Measurements from ENCODE around the gene HERC5. TPM values are rescaled to one million over a fixed set of nuclear protein-coding genes. Genes with fewer than 3 reads are reported as not detected.

HERC5 gene
- total RNA-seq, 1 donor from 2014 or later = 23.0 TPM

DNA sequence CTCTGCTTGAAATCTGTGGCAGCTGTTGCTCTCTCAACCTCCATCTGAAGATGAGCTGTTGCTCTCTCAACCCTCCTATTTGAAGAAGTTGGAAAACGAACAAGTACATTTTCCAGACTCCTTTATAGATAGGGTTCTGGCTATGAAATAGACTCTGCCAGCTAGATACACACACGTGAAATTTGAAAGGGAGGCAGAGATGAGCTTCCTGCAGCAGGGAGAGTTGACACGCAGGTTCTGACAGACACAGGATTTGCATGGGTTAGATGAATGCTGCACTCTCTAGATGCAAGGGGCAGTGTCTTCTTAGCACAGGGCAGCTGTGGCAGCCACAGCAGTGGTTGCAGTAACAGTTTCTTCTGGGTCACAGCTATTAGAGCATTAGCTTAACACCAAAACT, 74.6 kb downstream of the HERC5 start:
- FAIRE-seq = no peak
- no peak for DNase-seq (ENCODE audit: low read depth)
- H3K4me3 Mint-ChIP-seq (ENCODE audit: unreplicated experiment) = no peak overlapping the region
- Histone ChIP-seq H4K20me1 (ENCODE audit: insufficient read depth, low read length) (no peaks in the 10 kb centered on the region), H3K27ac (ENCODE audit: low read depth, low read length) (peak overlapping the region; percentile 10), H3K9ac (ENCODE audit: low read length) (peak overlapping the region; percentile 17), H3K9me3 (ENCODE audit: insufficient read depth, low read depth, low read length) (no peaks in the 10 kb centered on the region), H3K4me2 (ENCODE audit: low read length) (peak overlapping the region; percentile 57), H2AFZ (ENCODE audit: low read depth, low read length) (peak overlapping the region; percentile 2), H3K4me1 (ENCODE audit: insufficient read depth, low read length) (peaks cover 17% of the 10 kb centered on the region), H3K79me2 (ENCODE audit: insufficient read depth, low read length) (peaks cover 5% of the 10 kb centered on the region), H3K4me3 (ENCODE audit: insufficient read depth, low read depth, low read length) (peak overlapping the region; percentile 3), H3K27me3 (ENCODE audit: insufficient read depth, low read length) (no peaks in the 10 kb centered on the region), H3K36me3 (ENCODE audit: insufficient read depth, low read length) (no peaks in the 10 kb centered on the region)
- H3K36me3 Mint-ChIP-seq (ENCODE audit: low read depth, unreplicated experiment) = no peaks in the 10 kb centered on the region
- no peaks in the 10 kb centered on the region for H3K27me3 Mint-ChIP-seq (ENCODE audit: low read depth, unreplicated experiment)
- H3K27ac Mint-ChIP-seq (ENCODE audit: unreplicated experiment) = no peak overlapping the region
- peaks cover 10% of the 10 kb centered on the region for H3K4me1 Mint-ChIP-seq (ENCODE audit: low read depth, unreplicated experiment)
- no peaks in the 10 kb centered on the region for H3K9me3 Mint-ChIP-seq (ENCODE audit: unreplicated experiment)
- TF ChIP-seq, protein P1, sequence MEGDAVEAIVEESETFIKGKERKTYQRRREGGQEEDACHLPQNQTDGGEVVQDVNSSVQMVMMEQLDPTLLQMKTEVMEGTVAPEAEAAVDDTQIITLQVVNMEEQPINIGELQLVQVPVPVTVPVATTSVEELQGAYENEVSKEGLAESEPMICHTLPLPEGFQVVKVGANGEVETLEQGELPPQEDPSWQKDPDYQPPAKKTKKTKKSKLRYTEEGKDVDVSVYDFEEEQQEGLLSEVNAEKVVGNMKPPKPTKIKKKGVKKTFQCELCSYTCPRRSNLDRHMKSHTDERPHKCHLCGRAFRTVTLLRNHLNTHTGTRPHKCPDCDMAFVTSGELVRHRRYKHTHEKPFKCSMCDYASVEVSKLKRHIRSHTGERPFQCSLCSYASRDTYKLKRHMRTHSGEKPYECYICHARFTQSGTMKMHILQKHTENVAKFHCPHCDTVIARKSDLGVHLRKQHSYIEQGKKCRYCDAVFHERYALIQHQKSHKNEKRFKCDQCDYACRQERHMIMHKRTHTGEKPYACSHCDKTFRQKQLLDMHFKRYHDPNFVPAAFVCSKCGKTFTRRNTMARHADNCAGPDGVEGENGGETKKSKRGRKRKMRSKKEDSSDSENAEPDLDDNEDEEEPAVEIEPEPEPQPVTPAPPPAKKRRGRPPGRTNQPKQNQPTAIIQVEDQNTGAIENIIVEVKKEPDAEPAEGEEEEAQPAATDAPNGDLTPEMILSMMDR (IDR thresholded peaks at IDR 0.05; ENCODE audit: insufficient read depth, low read depth, low read length) = no peak
- no peak for TF ChIP-seq EZH2 (IDR thresholded peaks at IDR 0.05; ENCODE audit: insufficient read depth, low read length)

DNA sequence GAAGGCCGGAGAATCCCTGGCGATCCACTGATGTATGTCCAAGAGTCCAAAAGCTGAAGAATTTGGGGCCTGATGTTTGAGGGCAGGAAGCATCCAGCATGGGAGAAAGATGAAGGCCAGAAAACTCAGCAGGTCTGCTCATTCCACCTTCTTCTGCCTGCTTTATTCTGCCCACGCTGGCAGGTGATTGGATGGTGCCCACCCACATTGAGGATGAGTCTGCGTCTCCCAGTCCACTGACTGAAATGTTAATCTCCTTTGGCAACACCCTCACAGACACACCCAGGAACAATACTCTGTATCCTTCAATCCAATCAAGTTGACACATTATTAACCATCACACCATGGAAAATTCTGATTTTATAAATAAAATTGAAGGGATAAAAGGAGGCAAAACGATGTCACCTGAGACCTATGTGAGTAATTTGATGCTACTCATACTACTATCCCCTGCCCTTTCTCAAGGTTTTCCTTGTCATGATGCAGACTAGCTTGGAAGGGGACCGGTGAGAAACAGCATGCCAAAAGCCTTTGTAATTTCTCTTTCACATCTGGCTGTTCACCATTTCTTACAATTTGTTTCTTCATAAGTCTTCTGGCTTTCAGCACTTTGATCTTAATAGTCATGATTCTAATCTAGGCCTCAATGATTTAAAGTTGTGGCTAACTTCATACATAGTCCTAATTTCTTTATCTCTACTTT, 76.3 kb downstream of the HERC5 start:
- peak; percentile 74 for DNase-seq (ENCODE audit: low read depth)
- H4K20me1 ChIP-seq (ENCODE audit: insufficient read depth, low read length) = no peaks in the 10 kb centered on the region
- H3K9me3 Mint-ChIP-seq (ENCODE audit: unreplicated experiment) = no peaks in the 10 kb centered on the region
- no peaks in the 10 kb centered on the region for H3K36me3 Mint-ChIP-seq (ENCODE audit: low read depth, unreplicated experiment)
- no peaks in the 10 kb centered on the region for H3K27me3 ChIP-seq (ENCODE audit: insufficient read depth, low read length)
- peaks cover 17% of the 10 kb centered on the region for H3K4me1 ChIP-seq (ENCODE audit: insufficient read depth, low read length)
- H3K4me3 Mint-ChIP-seq (ENCODE audit: unreplicated experiment) = no peak overlapping the region
- H2AFZ ChIP-seq (ENCODE audit: low read depth, low read length) = no peak overlapping the region
- H3K27ac ChIP-seq (ENCODE audit: low read depth, low read length) = peak overlapping the region; percentile 97
- H3K27me3 Mint-ChIP-seq (ENCODE audit: low read depth, unreplicated experiment) = no peaks in the 10 kb centered on the region
- H3K9ac ChIP-seq (ENCODE audit: low read length) = peak overlapping the region; percentile 82
- no peaks in the 10 kb centered on the region for H3K9me3 ChIP-seq (ENCODE audit: insufficient read depth, low read depth, low read length)
- peak overlapping the region; percentile 84 for H3K4me2 ChIP-seq (ENCODE audit: low read length)
- no peak for FAIRE-seq
- peak overlapping the region; percentile 32 for H3K4me3 ChIP-seq (ENCODE audit: insufficient read depth, low read depth, low read length)
- peaks cover 3% of the 10 kb centered on the region for H3K79me2 ChIP-seq (ENCODE audit: insufficient read depth, low read length)
- peaks cover 10% of the 10 kb centered on the region for H3K4me1 Mint-ChIP-seq (ENCODE audit: low read depth, unreplicated experiment)
- no peaks in the 10 kb centered on the region for H3K36me3 ChIP-seq (ENCODE audit: insufficient read depth, low read length)
- H3K27ac Mint-ChIP-seq (ENCODE audit: unreplicated experiment) = peak overlapping the region; percentile 15
- TF ChIP-seq, protein P1 (IDR thresholded peaks at IDR 0.05; ENCODE audit: insufficient read depth, low read depth, low read length) = no peak
- TF ChIP-seq EZH2 (IDR thresholded peaks at IDR 0.05; ENCODE audit: insufficient read depth, low read length) = no peak
